AG09309 (cell line): Measurements from ENCODE around the gene CCDC102A.
A peak's percentile ranks its signal among the peaks of the same experiment; 100 is the strongest.

Experiments used
- DNase-seq: peaks from one replicate; pipeline ENCODE4 v3.0.0-alpha.2; 2010; ENCODE audit warnings: low read depth
- H3K4me3 ChIP-seq: 2 replicates; pipeline ENCODE4 v1.5.1; 2011; ENCODE audit warnings: mild to moderate bottlenecking, low read depth, low read length, moderate library complexity; ENCODE audit not compliant: control insufficient read depth
- CTCF ChIP-seq: IDR thresholded peaks from 2 replicates; pipeline ENCODE4 v1.5.1; 2011; ENCODE audit warnings: mild to moderate bottlenecking, low read depth, low read length, inconsistent platforms; ENCODE audit not compliant: insufficient read depth, control insufficient read depth; ENCODE audit errors: missing control alignments

Gene CCDC102A

GRCh38 chr16:57486858-57487834 lies 49.2 kb downstream of the CCDC102A start:
- peak overlapping the region; percentile 54 for H3K4me3 ChIP-seq
- TF ChIP-seq CTCF: no peak
- no peak for DNase-seq

- TF ChIP-seq CTCF: no peak
- DNase-seq: no peak
- peak within 1 kb of the TSS; percentile 93 for H3K4me3 ChIP-seq
Observed at GRCh38 chr16:57485916-57486857, 50.2 kb downstream of the CCDC102A start, which contains the start of gene DOK4. DOK4 (minus strand) TSS chr16:57486493; CDS start chr16:57479507, 6,986 bp downstream.

GRCh38 chr16:57485091-57485915 lies 51.1 kb downstream of the CCDC102A start:
- no peak for DNase-seq
- H3K4me3 ChIP-seq: peak overlapping the region; percentile 93
- TF ChIP-seq CTCF: no peak

GRCh38 chr16:57484515-57485005 lies 51.8 kb downstream of the CCDC102A start:
- no peak for TF ChIP-seq CTCF
- DNase-seq: no peak

GRCh38 chr16:57483725-57484514 lies 52.5 kb downstream of the CCDC102A start:
- no peak for DNase-seq
- no peak for TF ChIP-seq CTCF
- no peak overlapping the region for H3K4me3 ChIP-seq

More at GRCh38 chr16:57484515-57485005, 51.8 kb downstream of the CCDC102A start:
- no peak overlapping the region for H3K4me3 ChIP-seq
